Keratinocyte (primary cell): ENCODE results near the gene CHST8. TPM values are rescaled to one million over a fixed set of nuclear protein-coding genes. Genes with fewer than 3 reads are reported as not detected.

Source experiments
- DNase-seq: peaks from one replicate; pipeline ENCODE4 v3.0.0-alpha.2; 2011; ENCODE audit warnings: low read depth, missing footprints, low spot score
- FAIRE-seq: peaks from 2 replicates; lab custom pipeline; 2011; peaks lifted over from hg19 to GRCh38; lab: Jason Lieb, UNC
- H2AFZ ChIP-seq: 2 replicates; pipeline ENCODE4 v1.6.0; 2012; ENCODE audit warnings: low read length, control low read depth, inconsistent platforms; ENCODE audit not compliant: control insufficient read depth
- H3K27ac ChIP-seq: 2 replicates; pipeline ENCODE4 v1.5.1; 2011; ENCODE audit warnings: low read length; ENCODE audit not compliant: control insufficient read depth, insufficient read depth
- H3K27me3 ChIP-seq: 3 replicates; pipeline ENCODE4 v1.6.0; 2011; ENCODE audit warnings: low read length; ENCODE audit not compliant: control insufficient read depth, insufficient read depth; ENCODE audit errors: extremely low read depth
- H3K36me3 ChIP-seq, 2 experiments: 2 replicates in 1 of 2; 3 replicates in 1 of 2; pipeline ENCODE4 v1.5.1; 2011; ENCODE audit warnings: low read length in 2 of 2, mild to moderate bottlenecking in 1 of 2; ENCODE audit not compliant: control insufficient read depth in 2 of 2, insufficient read depth in 2 of 2; ENCODE audit errors: extremely low read depth in 1 of 2
- H3K4me1 ChIP-seq: 3 replicates; pipeline ENCODE4 v1.5.1; 2011; ENCODE audit warnings: low read length; ENCODE audit not compliant: control insufficient read depth, insufficient read depth; ENCODE audit errors: extremely low read depth
- H3K4me2 ChIP-seq: 3 replicates; pipeline ENCODE4 v1.6.0; 2011; ENCODE audit warnings: low read depth, low read length; ENCODE audit not compliant: control insufficient read depth, insufficient read depth; ENCODE audit errors: extremely low read depth
- H3K4me3 ChIP-seq, 3 experiments: fragments of 200-600 bp in 1 of 3; sonication (generic) in 1 of 3; 2 replicates in 2 of 3; 3 replicates in 1 of 3; pipeline ENCODE4 v1.5.1; 2011 to 2016; ENCODE audit warnings: low read length in 3 of 3, mild to moderate bottlenecking in 3 of 3, control low read depth in 2 of 3, inconsistent platforms in 1 of 3, low read depth in 1 of 3, mixed read lengths in 1 of 3, mixed run types in 1 of 3, moderate library complexity in 1 of 3; ENCODE audit not compliant: control insufficient read depth in 2 of 3, insufficient read depth in 2 of 3; ENCODE audit errors: extremely low read depth in 1 of 3
- H3K79me2 ChIP-seq: 2 replicates; pipeline ENCODE4 v1.6.0; 2012; ENCODE audit warnings: low read length; ENCODE audit not compliant: control insufficient read depth, insufficient read depth
- H3K9ac ChIP-seq: 3 replicates; pipeline ENCODE4 v1.6.0; 2011; ENCODE audit warnings: low read length; ENCODE audit not compliant: control insufficient read depth, insufficient read depth; ENCODE audit errors: extremely low read depth
- H3K9me1 ChIP-seq: 3 replicates; pipeline ENCODE4 v1.6.0; 2011; ENCODE audit warnings: low read length; ENCODE audit not compliant: control insufficient read depth, insufficient read depth; ENCODE audit errors: extremely low read depth
- H3K9me3 ChIP-seq: 2 replicates; pipeline ENCODE4 v1.5.1; 2012; ENCODE audit warnings: low read depth, low read length; ENCODE audit not compliant: control insufficient read depth
- H4K20me1 ChIP-seq: 3 replicates; pipeline ENCODE4 v1.6.0; 2011; ENCODE audit warnings: low read length; ENCODE audit not compliant: control insufficient read depth, insufficient read depth; ENCODE audit errors: extremely low read depth
- CTCF ChIP-seq, 3 experiments: IDR thresholded peaks in 1 of 3; conservative IDR thresholded peaks in 1 of 3; optimal IDR thresholded peaks in 1 of 3; 2 replicates in 2 of 3; 3 replicates in 1 of 3; pipeline versions ENCODE3 to v1.5.1; 2011; ENCODE audit warnings: low read length in 3 of 3, mild to moderate bottlenecking in 3 of 3, moderate library complexity in 2 of 3, control low read depth in 1 of 3, inconsistent platforms in 1 of 3; ENCODE audit not compliant: insufficient read depth in 2 of 3; ENCODE audit errors: extremely low read depth in 1 of 3
- EZH2 ChIP-seq: IDR thresholded peaks from one replicate; pipeline ENCODE4 v1.6.1; 2012; ENCODE audit warnings: inconsistent platforms, mild to moderate bottlenecking, low read length, moderate library complexity
- dilution Hi-C: fragments of 300-500 bp; cut with MboI; formaldehyde crosslinking; loops from one replicate; pipeline ENCODE4 v1.7.0; 2020; ENCODE audit warnings: low sequenced_read_pairs; ENCODE audit not compliant: extremely low pct_ligation_motif_present
- polyA plus RNA-seq, 5 experiments: library from polyadenylated mRNA; depleted of rRNA in 3 of 5; stranded (reverse) in 3 of 5; stranded (forward) in 1 of 5; unstranded in 1 of 5; fragments of >200 nt; gene quantifications; 1 replicate in 1 of 5; 2 replicates in 3 of 5; 3 replicates in 1 of 5; pipeline versions ENCODE4 v1.2.1 to v1.2.3, GENCODE V29; 2011 to 2012; ENCODE audit warnings: missing spikeins in 2 of 5, low read depth in 1 of 5, low replicate concordance in 1 of 5

CHST8 gene
- polyA plus RNA-seq, 1 donor (not counting 4 experiments of a cell fraction or from before 2014, with no cell fraction given), result not detected

DNA sequence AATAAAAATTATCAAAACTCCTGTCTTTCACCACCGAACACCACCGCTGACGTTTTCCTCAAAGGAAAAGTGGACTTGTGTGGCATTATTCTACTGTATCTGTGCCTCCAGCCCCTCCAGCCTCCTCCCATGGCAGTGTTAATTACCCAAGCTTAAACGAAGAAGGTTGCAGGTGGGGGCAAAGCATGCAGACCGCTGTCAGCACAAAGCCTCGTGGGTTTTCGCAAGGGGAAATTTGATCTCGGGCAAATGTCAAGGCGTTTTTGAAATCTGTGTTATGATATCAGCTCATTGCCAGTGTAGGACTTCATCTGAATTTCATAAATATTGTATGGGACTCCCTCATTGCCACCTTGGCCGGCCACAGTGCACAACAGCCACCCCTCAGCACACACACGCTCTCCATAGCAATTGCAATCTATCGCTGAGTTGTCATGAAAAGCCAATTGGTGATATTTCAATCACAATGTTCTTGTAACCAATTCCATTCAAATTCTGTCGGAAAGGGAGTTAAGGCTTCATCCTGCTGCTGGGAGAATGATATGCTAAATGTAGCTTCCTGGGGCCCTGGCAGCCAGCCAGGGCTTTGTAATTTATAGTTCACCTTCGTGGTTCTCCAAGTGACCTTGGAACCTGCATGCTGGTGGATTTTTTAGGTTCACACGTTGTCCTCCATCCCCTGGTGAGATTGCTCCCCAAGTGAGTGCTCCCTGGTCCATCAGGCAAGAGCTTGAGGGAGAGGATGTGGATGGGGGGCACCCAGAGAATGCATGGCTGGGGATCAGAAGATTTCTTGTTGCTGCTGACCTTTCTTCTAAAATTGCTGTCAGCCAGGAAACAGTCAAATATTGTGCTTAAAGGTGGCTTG is 16.6 kb downstream of the CHST8 start:
- no peaks in the 10 kb centered on the region for H3K79me2 ChIP-seq
- H3K27me3 ChIP-seq, result peaks cover 6% of the 10 kb centered on the region
- no peaks in the 10 kb centered on the region for H3K9me1 ChIP-seq
- TF ChIP-seq CTCF (optimal IDR thresholded peaks at IDR 0.05 in 1 of 3, IDR thresholded peaks at IDR 0.05 in 1 of 3, conservative IDR thresholded peaks at IDR 0.05 in 1 of 3; ENCODE audit: extremely low read depth in 1 of 3, insufficient read depth in 2 of 3, low read length in 3 of 3) (no peak), EZH2 (no peak)
- H3K36me3 ChIP-seq, result no peaks in the 10 kb centered on the region
- no peaks in the 10 kb centered on the region for H3K4me1 ChIP-seq
- dilution Hi-C loops, result no loop called here
- H3K4me3 ChIP-seq, result no peak overlapping the region
- H3K4me2 ChIP-seq, result no peak overlapping the region
- H3K9me3 ChIP-seq, result no peaks in the 10 kb centered on the region
- no peak overlapping the region for H3K9ac ChIP-seq
- H4K20me1 ChIP-seq, result no peaks in the 10 kb centered on the region
- H3K27ac ChIP-seq, result no peak overlapping the region
- no peak for DNase-seq
- FAIRE-seq, result no peak
- H2AFZ ChIP-seq, result no peak overlapping the region

DNA sequence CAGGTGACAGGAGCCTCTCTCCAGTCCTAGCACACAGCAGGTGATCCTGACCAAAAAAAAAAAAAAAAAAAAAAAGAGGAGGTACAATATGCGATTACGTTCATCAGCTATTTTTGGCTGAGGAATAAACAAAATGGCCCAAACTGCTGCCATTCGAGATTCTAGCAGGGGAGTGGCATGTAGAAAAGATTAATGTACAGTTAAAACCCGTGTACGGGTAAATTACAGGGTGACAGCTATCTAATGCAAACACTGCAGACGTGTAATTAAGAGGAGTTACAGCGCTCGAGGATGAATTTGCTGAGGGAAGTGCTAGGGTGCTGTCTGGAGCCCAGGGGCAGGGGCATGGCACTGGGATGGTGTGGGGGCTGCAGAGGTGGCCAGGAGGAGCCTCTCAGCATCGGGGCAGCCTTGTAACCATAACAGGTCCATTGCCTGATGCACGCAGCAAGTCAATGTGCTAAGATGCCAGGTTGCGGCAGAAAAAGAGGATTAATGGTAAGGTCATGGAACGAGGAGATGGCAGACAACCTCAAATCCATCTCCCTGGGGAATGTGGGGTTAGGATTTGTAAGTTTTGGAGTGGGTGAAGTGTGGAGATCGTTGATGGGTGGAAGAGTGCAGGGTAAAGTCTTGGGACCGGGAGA is 17.4 kb downstream of the CHST8 start:
- Histone ChIP-seq H3K79me2 (no peaks in the 10 kb centered on the region), H3K4me1 (no peaks in the 10 kb centered on the region), H4K20me1 (no peaks in the 10 kb centered on the region), H3K9me1 (no peaks in the 10 kb centered on the region), H3K4me2 (no peak overlapping the region), H3K27ac (no peak overlapping the region), H3K27me3 (peaks cover 6% of the 10 kb centered on the region), H2AFZ (no peak overlapping the region), H3K9ac (no peak overlapping the region), H3K36me3 (no peaks in the 10 kb centered on the region), H3K4me3 (no peak overlapping the region), H3K9me3 (no peaks in the 10 kb centered on the region)
- TF ChIP-seq EZH2 (no peak), CTCF (optimal IDR thresholded peaks at IDR 0.05 in 1 of 3, IDR thresholded peaks at IDR 0.05 in 1 of 3, conservative IDR thresholded peaks at IDR 0.05 in 1 of 3; ENCODE audit: extremely low read depth in 1 of 3, insufficient read depth in 2 of 3, low read length in 3 of 3) (no peak)
- dilution Hi-C loops, result no loop called here
- FAIRE-seq (no peak), DNase-seq (no peak)
